H9 (cell line): ENCODE results near the gene PDE1C. TPM values are rescaled to one million over a fixed set of nuclear protein-coding genes. Genes with fewer than 3 reads are reported as not detected.

Experiments used
- DNase-seq: peaks from one replicate; pipeline ENCODE4 v3.0.0-alpha.2; 2017
- H2AFZ ChIP-seq: one replicate; pipeline ENCODE4 v1.6.1; 2013; ENCODE audit warnings: mild to moderate bottlenecking, low read length, control low read depth, moderate library complexity
- H2AK5ac ChIP-seq: 2 replicates; pipeline ENCODE4 v1.6.1; 2013; ENCODE audit warnings: low read length, control low read depth, mixed read lengths; ENCODE audit not compliant: insufficient read length
- H2BK120ac ChIP-seq: one replicate; pipeline ENCODE4 v1.6.1; 2013; ENCODE audit warnings: low read depth, mild to moderate bottlenecking, low read length, control low read depth, inconsistent platforms; ENCODE audit not compliant: poor library complexity, severe bottlenecking
- H2BK12ac ChIP-seq: 2 replicates; pipeline ENCODE4 v1.6.1; 2013; ENCODE audit warnings: low read length, control low read depth, mixed read lengths, low read depth; ENCODE audit not compliant: insufficient read length
- H2BK15ac ChIP-seq: 2 replicates; pipeline ENCODE4 v1.6.1; 2013; ENCODE audit warnings: low read depth, low read length, control low read depth
- H2BK20ac ChIP-seq: one replicate; pipeline ENCODE4 v1.6.1; 2013; ENCODE audit warnings: low read depth, mild to moderate bottlenecking, low read length, control low read depth, inconsistent platforms; ENCODE audit not compliant: poor library complexity, severe bottlenecking
- H2BK5ac ChIP-seq: 2 replicates; pipeline ENCODE4 v1.6.1; 2013; ENCODE audit warnings: low read length, control low read depth, mixed read lengths; ENCODE audit not compliant: insufficient read length
- H3K14ac ChIP-seq: 2 replicates; pipeline ENCODE4 v1.6.1; 2013; ENCODE audit warnings: low read length, control low read depth; ENCODE audit not compliant: insufficient read depth
- H3K18ac ChIP-seq: 2 replicates; pipeline ENCODE4 v1.6.1; 2013; ENCODE audit warnings: low read depth, mild to moderate bottlenecking, mixed read lengths, low read length, control low read depth; ENCODE audit not compliant: insufficient read length
- H3K23ac ChIP-seq: 2 replicates; pipeline ENCODE4 v1.6.1; 2013; ENCODE audit warnings: low read length, control low read depth, mixed read lengths, low read depth; ENCODE audit not compliant: insufficient read length
- H3K23me2 ChIP-seq: 2 replicates; pipeline ENCODE4 v1.6.1; 2013; ENCODE audit warnings: low read depth, mild to moderate bottlenecking, mixed read lengths, low read length, control low read depth; ENCODE audit not compliant: insufficient read length, poor library complexity, severe bottlenecking
- H3K27ac ChIP-seq: 2 replicates; pipeline ENCODE4 v1.5.1; 2013; ENCODE audit warnings: low read length, control low read depth, mixed read lengths, low read depth; ENCODE audit not compliant: insufficient read length
- H3K27me3 ChIP-seq: 2 replicates; pipeline ENCODE4 v1.6.1; 2013; ENCODE audit warnings: low read length, control low read depth, inconsistent platforms; ENCODE audit not compliant: insufficient read depth
- H3K4ac ChIP-seq: 2 replicates; pipeline ENCODE4 v1.6.1; 2013; ENCODE audit warnings: low read depth, mild to moderate bottlenecking, control low read depth, inconsistent platforms, low read length, moderate library complexity
- H3K4me1 ChIP-seq: 2 replicates; pipeline ENCODE4 v1.6.1; 2013; ENCODE audit warnings: low read length, control low read depth, inconsistent platforms; ENCODE audit not compliant: insufficient read depth
- H3K4me2 ChIP-seq: 2 replicates; pipeline ENCODE4 v1.6.1; 2013; ENCODE audit warnings: low read length, control low read depth, mixed read lengths; ENCODE audit not compliant: insufficient read length, insufficient read depth
- H3K56ac ChIP-seq: 2 replicates; pipeline ENCODE4 v1.6.1; 2013; ENCODE audit warnings: low read depth, mild to moderate bottlenecking, mixed read lengths, low read length, control low read depth; ENCODE audit not compliant: insufficient read length
- H3K79me1 ChIP-seq: 2 replicates; pipeline ENCODE4 v1.6.1; 2013; ENCODE audit warnings: low read depth, mild to moderate bottlenecking, moderate library complexity, low read length, control low read depth, inconsistent platforms; ENCODE audit not compliant: insufficient read depth, poor library complexity, severe bottlenecking
- H3K79me2 ChIP-seq: 2 replicates; pipeline ENCODE4 v1.6.1; 2013; ENCODE audit warnings: low read length, control low read depth, inconsistent platforms; ENCODE audit not compliant: insufficient read depth
- H3K9ac ChIP-seq: 2 replicates; pipeline ENCODE4 v1.6.1; 2013; ENCODE audit warnings: low read length, control low read depth, mixed read lengths; ENCODE audit not compliant: insufficient read length; ENCODE audit errors: extremely low read depth
- H3K9me3 ChIP-seq: one replicate; pipeline ENCODE4 v1.6.1; 2013; ENCODE audit warnings: low read depth, low read length, inconsistent platforms; ENCODE audit not compliant: control insufficient read depth
- H3T11ph ChIP-seq: one replicate; pipeline ENCODE4 v1.6.1; 2013; ENCODE audit warnings: mild to moderate bottlenecking, low read length, control low read depth, inconsistent platforms
- H4K20me1 ChIP-seq: one replicate; pipeline ENCODE4 v1.6.1; 2013; ENCODE audit not compliant: control insufficient read depth, insufficient read length, insufficient read depth
- H4K5ac ChIP-seq: 2 replicates; pipeline ENCODE4 v1.6.1; 2013; ENCODE audit warnings: low read depth, mild to moderate bottlenecking, mixed read lengths, low read length, control low read depth; ENCODE audit not compliant: insufficient read length
- H4K8ac ChIP-seq: replicated peaks from 2 replicates; pipeline ENCODE4 v1.6.1; 2013; ENCODE audit warnings: low read length, control low read depth, mixed read lengths, low read depth; ENCODE audit not compliant: insufficient read length
- H4K91ac ChIP-seq: 2 replicates; pipeline ENCODE4 v1.6.1; 2013; ENCODE audit warnings: low read depth, mild to moderate bottlenecking, moderate library complexity, mixed read lengths, low read length, control low read depth; ENCODE audit not compliant: insufficient read length
- H3K27ac Mint-ChIP-seq, 3 experiments: 2 replicates in 2 of 3; 3 replicates in 1 of 3; pipeline ENCODE4 v1.8.0; 2020 to 2021; ENCODE audit warnings: mixed read lengths in 3 of 3, mild to moderate bottlenecking in 1 of 3, moderate library complexity in 1 of 3
- H3K27me3 Mint-ChIP-seq: 2 replicates; pipeline ENCODE4 v1.8.0; 2021; ENCODE audit warnings: low read depth, mild to moderate bottlenecking, moderate library complexity, mixed read lengths
- H3K36me3 Mint-ChIP-seq, 3 experiments: 2 replicates in 2 of 3; 3 replicates in 1 of 3; pipeline ENCODE4 v1.8.0; 2020 to 2021; ENCODE audit warnings: low read depth in 3 of 3, mixed read lengths in 3 of 3; ENCODE audit not compliant: insufficient read depth in 1 of 3
- H3K4me1 Mint-ChIP-seq, 2 experiments: 2 replicates each; pipeline ENCODE4 v1.8.0; 2020; ENCODE audit warnings: mixed read lengths in 2 of 2
- H3K4me3 Mint-ChIP-seq, 2 experiments: 2 replicates in 1 of 2; 3 replicates in 1 of 2; pipeline ENCODE4 v1.8.0; 2020 to 2021; ENCODE audit warnings: mild to moderate bottlenecking in 2 of 2, mixed read lengths in 2 of 2, moderate library complexity in 1 of 2
- H3K9me3 Mint-ChIP-seq, 2 experiments: 2 replicates in 1 of 2; 3 replicates in 1 of 2; pipeline ENCODE4 v1.8.0; 2020; ENCODE audit warnings: mild to moderate bottlenecking in 2 of 2, mixed read lengths in 2 of 2, moderate library complexity in 1 of 2
- CTCF ChIP-seq: fragments of 200-600 bp; sonication (generic); conservative IDR thresholded peaks from 3 replicates; pipeline ENCODE4 v1.8.0; 2021; ENCODE audit warnings: antibody characterized with exemption, mild to moderate bottlenecking
- WGBS: extraction: QIAGEN DNeasy Blood & Tissue Kit; methylation state at CpG from one replicate; pipeline ENCODE4 v1.1.7; 2013; ENCODE audit warnings: missing lambda C conversion rate, low lambda C conversion rate, mixed read lengths; ENCODE audit not compliant: insufficient read length; ENCODE audit errors: extremely low coverage; 5-methylcytosine and 5-hydroxymethylcytosine counted together
- total RNA-seq: library from RNA; stranded (reverse); gene quantifications from 2 replicates; pipeline ENCODE4 v1.2.1, GENCODE V29; 2021

Gene PDE1C
- total RNA-seq, 1 experiment from 2014 or later, result 0.17 TPM

- no peaks in the 10 kb centered on the region for H3K9me3 ChIP-seq
- Mint-ChIP-seq H3K36me3 (peaks cover 2 to 13% (median 3%) of the 10 kb centered on the region in 3 experiments; a peak in 6 of 7 replicates), H3K4me3 (no peak overlapping the region), H3K4me1 (peaks cover 0 to 7% of the 10 kb centered on the region in 2 experiments; a peak in 2 of 4 replicates), H3K27ac (0 out of 7 replicates have a peak overlapping the region, but pooled peaks of 1 of the 3 experiments have one; percentile 69), H3K9me3 (peaks cover 11 to 18% of the 10 kb centered on the region in 2 experiments), H3K27me3 (0 out of 2 replicates have a peak, but pooled peaks cover 2% of the 10 kb centered on the region)
- H2BK12ac ChIP-seq, result no peak overlapping the region
- no peaks in the 10 kb centered on the region; the same call in 1 of the 2 replicates for H3K4me1 ChIP-seq
- no peak overlapping the region for H3K4ac ChIP-seq
- no peak overlapping the region for H2AK5ac ChIP-seq
- H4K5ac ChIP-seq, result no peak overlapping the region
- H4K20me1 ChIP-seq, result no peaks in the 10 kb centered on the region
- H3K23ac ChIP-seq, result no peak overlapping the region
- H3K9ac ChIP-seq, result no peak overlapping the region
- H3K27me3 ChIP-seq, result no peaks in the 10 kb centered on the region
- H2AFZ ChIP-seq, result no peak overlapping the region
- no peak overlapping the region for H4K91ac ChIP-seq
- H2BK120ac ChIP-seq, result no peak overlapping the region
- DNase-seq, result no peak
- TF ChIP-seq CTCF, result no peak
- H4K8ac ChIP-seq, result no peak overlapping the region
- no peak overlapping the region for H2BK15ac ChIP-seq
- H3K27ac ChIP-seq, result no peak overlapping the region
- no peak overlapping the region for H3K56ac ChIP-seq
- H3K79me2 ChIP-seq, result no peaks in the 10 kb centered on the region
- no CpG with 5 or more reads among the region's 6 CpGs for WGBS
- H3K4me2 ChIP-seq, result no peak overlapping the region
- no peak overlapping the region for H3K18ac ChIP-seq
- H3T11ph ChIP-seq, result no peak overlapping the region
- no peaks in the 10 kb centered on the region for H3K79me1 ChIP-seq
- no peak overlapping the region for H3K14ac ChIP-seq
- no peaks in the 10 kb centered on the region for H3K23me2 ChIP-seq
- no peak overlapping the region for H2BK20ac ChIP-seq
- H2BK5ac ChIP-seq, result no peak overlapping the region
Observed at GRCh38 chr7:31981874-31982390, 88.3 kb downstream of the PDE1C start.
